GM21528 (cell line): ENCODE results near the gene PTPRM.

Experiments used
- ATAC-seq: cut with Tn5 transposase; IDR thresholded peaks from one replicate; pipeline ENCODE4 v1.9.1; 2021; ENCODE audit warnings: mild to moderate bottlenecking, moderate library complexity; ENCODE audit not compliant: unreplicated experiment, low FRiP score

Gene PTPRM

GRCh38 chr18:7878265-7879211, 311.4 kb downstream of the PTPRM start:
- no peak for ATAC-seq

DNA sequence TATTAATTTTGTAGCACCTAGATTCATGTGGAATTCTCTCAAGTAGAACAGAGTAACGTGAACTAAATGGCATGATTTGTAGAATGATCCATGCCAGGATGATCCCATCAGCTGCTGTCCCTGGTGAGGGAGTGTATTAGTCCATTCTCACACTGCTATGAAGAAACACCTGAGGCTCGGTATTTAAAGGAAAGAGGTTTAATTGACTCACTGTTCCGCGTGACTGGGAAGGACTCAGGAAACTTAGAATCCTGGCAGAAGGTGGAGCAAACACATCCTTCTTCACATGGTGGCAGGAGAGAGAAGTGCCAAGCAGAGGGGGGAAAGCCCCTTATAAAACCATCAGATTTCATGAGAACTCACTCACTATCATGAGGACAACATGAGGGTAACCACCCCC, 312.6 kb downstream of the PTPRM start:
- no peak for ATAC-seq

- ATAC-seq, result no peak
Measured at GRCh38 chr18:7885865-7886264, 318.7 kb downstream of the PTPRM start.

DNA sequence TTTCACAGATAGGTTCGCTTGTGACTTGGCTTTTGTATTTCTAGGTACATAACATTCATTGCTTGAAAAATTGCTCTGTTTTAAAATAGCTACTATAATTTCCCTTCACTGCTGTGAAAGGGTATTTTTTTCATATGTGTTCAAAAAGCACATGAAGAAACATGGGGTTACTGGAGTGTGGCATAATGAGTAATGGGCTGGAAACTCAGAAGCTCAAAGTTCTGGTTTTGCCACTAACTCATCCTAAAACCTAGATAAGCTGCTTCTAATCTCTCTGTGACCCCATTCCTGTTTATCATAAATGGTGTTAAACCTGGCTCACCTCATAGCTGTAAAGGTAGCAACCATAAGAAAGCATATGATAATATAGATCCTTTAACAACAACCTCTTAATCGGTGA, 319.3 kb downstream of the PTPRM start:
- no peak for ATAC-seq

DNA sequence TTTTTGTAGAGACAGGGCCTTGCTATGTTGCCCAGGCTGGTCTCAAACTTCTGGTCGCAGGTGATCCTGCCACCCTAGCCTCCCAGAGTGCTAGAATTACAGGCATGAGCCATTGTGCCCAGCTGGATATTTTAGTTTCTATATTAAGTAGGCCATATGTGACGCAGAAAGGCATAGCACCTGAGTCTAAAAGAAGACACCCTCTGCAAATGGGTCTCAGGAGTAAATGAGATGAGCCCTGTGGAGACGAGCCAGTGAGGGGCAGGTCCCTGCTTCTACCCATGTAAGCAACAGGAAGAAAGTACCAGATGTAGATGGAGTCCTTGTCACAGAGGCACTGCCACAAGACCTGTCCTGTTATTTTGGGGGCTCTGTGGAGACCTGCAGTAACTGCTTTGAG, 322.4 kb downstream of the PTPRM start:
- no peak for ATAC-seq

DNA sequence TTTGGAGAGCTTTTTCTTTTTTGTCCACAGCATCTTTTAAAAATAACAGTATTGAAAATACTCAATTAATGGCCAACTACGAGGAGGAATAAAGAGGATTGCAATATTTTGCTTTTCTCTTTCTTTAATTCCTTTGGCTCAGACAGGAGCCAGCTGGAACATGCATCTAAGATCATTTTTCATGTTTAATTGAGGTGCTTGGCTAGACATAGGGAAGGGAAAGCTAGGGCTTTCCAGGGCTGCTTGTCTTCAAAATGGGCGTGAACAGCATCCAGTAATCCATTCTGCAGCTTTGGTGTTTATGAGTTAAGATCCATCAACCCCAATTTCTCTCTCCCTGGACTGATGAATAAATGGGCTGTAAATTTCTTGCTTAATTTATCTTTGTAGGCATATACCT, 323.0 kb downstream of the PTPRM start:
- ATAC-seq, result no peak

DNA sequence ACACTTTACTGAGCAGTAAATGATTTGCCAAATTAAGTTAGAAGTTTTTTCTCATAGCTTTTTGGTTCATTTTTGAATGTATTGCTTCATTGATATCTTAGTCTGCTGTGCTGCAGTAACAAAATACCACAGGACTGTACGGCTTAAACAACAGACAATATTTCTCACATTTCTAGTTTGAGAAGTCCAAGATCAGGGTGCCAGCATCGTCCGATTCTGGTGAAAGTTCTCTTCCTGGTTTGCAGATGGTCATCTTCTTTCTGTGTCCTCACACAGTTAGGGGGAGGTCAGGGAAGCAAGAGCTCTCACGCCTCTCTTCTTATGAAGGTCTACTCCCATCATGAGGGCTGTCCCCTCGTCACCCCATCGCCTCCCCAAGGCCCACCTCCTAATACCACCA, 325.4 kb downstream of the PTPRM start:
- no peak for ATAC-seq

- ATAC-seq, result no peak
Measured at GRCh38 chr18:7894592-7894991, 327.5 kb downstream of the PTPRM start.

- no peak for ATAC-seq
Measured at GRCh38 chr18:7895346-7895745, 328.2 kb downstream of the PTPRM start.

GRCh38 chr18:7896161-7896560, 329.0 kb downstream of the PTPRM start:
- no peak for ATAC-seq

- no peak for ATAC-seq
Measured at GRCh38 chr18:7896805-7897518, 329.8 kb downstream of the PTPRM start.

DNA sequence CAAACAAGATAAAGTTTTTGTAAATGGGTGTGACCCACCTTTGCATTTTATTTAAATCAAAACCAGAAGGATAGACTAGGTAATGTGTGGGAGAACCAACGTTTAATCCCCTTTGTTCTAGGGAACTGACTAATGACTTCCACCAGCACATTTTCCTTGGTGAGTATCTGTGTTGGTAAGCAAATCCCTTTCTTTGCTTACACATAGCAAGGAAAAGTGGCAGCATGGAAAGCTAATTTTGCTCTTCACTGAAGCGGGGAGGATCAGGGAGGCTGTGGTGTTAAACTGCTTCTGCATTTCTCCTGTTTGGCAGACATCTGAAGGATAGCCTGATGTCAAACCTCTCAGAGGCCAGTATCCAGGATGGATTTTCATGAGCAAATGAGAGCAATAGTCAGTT, 331.1 kb downstream of the PTPRM start:
- no peak for ATAC-seq

DNA sequence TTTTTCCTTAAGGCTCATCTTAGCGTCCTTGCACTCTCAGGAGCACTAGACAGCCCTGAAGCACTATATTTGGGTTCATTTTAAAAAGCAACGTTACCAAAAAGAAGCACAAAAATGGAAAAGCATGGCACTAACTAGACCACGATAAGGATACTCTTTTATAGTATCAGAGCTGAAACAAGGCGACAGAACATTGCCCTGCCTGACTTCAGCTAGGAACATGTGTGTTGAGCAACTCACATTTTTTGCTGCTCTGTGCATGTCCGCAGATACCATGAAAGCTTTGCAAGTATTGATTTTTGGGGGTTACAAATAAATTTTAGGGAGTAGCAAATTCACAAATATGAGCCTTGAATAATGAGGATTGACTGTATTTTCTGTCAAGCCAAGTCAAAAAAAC, 332.0 kb downstream of the PTPRM start:
- no peak for ATAC-seq

DNA sequence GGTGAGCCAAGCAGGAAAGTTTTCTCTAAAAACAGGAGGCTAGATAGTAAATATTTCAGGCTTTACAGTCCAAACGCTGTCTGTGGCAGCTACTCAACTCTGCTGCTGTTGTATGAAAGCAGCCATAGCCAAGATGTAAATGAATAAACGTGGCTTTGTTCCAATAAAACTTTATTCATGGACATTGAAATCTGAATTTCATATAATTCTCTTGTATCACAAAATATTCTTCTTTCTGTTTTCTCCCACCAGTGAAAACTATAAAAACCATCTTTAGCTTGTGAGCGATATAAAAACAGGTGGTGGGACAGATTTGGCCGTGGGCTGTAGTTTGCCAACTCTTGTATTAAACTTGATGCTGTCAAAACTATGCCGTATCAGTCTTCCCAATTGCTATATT, 333.0 kb downstream of the PTPRM start:
- ATAC-seq, result no peak

DNA sequence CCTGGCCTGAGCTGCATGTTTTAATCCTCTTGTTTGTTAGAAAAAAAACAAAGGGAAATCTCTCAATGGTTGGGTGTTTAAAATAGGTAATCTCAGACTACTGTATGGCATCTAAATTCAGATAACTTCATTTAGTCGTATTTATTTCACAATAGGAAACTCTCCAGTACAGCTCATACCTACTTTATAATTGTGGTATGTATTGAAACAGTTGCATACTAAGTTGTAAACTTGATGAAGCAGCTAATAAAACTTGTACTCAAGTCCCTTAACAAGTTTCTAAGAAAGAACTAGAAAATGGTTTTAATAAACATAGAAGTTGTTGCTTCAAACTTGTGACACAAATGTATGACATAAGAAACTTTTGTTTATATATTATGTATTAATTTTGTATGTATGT, 334.5 kb downstream of the PTPRM start:
- ATAC-seq, result no peak

DNA sequence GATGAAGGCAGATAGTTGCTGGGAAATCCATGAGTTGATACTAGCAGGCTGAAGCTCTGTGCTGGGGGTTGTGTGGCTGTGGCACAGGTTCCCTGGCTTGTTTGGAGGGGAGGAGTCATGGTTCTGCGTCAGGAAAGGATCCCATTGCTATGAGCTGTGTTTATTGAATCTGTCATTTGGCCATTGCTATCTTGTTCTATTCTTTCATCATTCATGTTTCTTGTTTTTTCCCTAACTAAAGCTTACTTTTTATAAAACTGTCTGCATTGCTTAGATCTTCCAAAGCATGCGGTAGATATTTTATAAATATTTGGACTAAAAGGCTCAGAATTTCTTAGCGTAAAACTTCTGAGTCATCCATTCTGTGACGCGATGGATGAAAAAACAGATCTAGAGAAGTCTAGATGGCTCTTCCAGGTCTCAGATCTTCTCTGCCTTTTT, 335.3 kb downstream of the PTPRM start:
- ATAC-seq, result no peak

DNA sequence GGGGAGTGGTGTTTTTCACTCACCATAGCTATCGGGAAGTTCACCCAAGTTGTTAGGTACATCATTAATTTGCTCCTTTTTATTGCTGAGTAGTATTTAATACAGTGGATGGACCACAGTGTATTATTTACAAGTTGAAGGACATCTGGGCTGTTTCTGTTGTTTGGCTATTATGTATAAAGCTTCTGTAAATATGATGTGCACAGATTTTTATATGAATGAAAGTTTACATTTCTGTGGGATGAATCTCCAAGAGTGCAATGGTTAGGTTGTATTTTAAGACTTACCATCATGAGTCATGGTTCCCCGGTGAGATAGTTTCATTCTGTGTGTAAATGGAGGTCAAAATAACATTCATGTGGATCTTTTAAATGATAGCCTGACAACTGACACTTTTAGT, 337.4 kb downstream of the PTPRM start:
- no peak for ATAC-seq

- no peak for ATAC-seq
Measured at GRCh38 chr18:7908681-7909299, 341.7 kb downstream of the PTPRM start.

DNA sequence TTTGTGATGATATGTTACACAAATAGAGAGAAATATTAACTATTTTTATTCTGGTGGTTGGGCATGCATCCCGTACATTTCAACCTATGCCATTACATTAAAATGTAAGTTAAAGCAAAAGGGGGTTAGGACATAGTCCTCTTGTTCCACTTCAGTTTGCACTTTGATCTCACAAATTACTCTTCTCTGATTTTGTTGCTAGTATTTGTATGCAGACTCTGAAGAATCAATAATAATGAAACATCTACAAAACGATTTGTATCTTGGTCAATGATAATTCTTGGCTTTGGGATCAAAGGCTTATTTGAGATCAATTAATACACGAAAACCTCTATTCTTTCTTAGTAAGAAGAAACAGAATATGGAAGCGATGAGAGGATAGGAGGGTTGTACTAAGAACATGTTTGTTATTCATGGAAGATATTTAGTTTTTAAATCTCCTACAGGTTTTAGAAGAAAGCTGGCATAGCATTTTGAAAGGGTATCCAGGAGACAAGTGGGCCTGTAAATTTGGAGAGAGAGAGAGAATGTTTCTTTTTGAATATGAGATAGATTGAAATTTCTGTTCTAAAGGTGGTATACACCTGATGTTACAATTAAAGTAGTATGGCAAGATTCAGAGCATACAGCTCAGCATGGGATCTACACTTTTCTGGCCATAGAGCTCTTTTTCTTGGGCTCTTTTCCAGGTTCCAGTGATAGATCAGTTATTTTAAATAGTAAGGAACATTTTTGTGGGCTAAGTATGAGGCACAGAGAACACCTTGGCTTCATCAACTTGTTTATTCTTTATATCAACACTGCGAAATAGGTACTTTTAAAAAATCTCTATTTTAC, 347.9 kb downstream of the PTPRM start:
- no peak for ATAC-seq

- no peak for ATAC-seq
Measured at GRCh38 chr18:7918701-7919100, 351.6 kb downstream of the PTPRM start.
